Measurements from ENCODE around the gene ZRANB1.

Gene ZRANB1

GRCh38 chr10:125009661-125010161 lies 67.8 kb downstream of the ZRANB1 start:
- DNase-seq (ENCODE audit: low spot score) (peak; percentile 18), ATAC-seq (ENCODE audit: low read depth) (no peak)
- TF ChIP-seq CTCF (IDR thresholded peaks at IDR 0.05; ENCODE audit: poor library complexity, severe bottlenecking), result no peak
- no peaks in the 10 kb centered on the region for H3K27me3 ChIP-seq (ENCODE audit: insufficient read depth, poor library complexity, severe bottlenecking)
- no peaks in the 10 kb centered on the region for H3K9me3 ChIP-seq (ENCODE audit: severe bottlenecking)
- peak overlapping the region; percentile 80 for H3K27ac ChIP-seq (ENCODE audit: poor library complexity, severe bottlenecking)
- H3K4me1 ChIP-seq (ENCODE audit: insufficient read depth, poor library complexity, severe bottlenecking), result peaks cover 33% of the 10 kb centered on the region
- peaks cover 25% of the 10 kb centered on the region for H3K36me3 ChIP-seq (ENCODE audit: low read depth)
- H3K4me3 ChIP-seq (ENCODE audit: severe bottlenecking), result no peak overlapping the region

GRCh38 chr10:125010362-125010761 lies 68.4 kb downstream of the ZRANB1 start:
- Histone ChIP-seq H3K27ac (ENCODE audit: poor library complexity, severe bottlenecking) (peak overlapping the region; percentile 80), H3K9me3 (ENCODE audit: severe bottlenecking) (no peaks in the 10 kb centered on the region), H3K4me1 (ENCODE audit: insufficient read depth, poor library complexity, severe bottlenecking) (peaks cover 33% of the 10 kb centered on the region), H3K36me3 (ENCODE audit: low read depth) (peaks cover 18% of the 10 kb centered on the region), H3K27me3 (ENCODE audit: insufficient read depth, poor library complexity, severe bottlenecking) (no peaks in the 10 kb centered on the region), H3K4me3 (ENCODE audit: severe bottlenecking) (no peak overlapping the region)
- ATAC-seq (ENCODE audit: low read depth) (no peak), DNase-seq (ENCODE audit: low spot score) (no peak)
- TF ChIP-seq CTCF (IDR thresholded peaks at IDR 0.05; ENCODE audit: poor library complexity, severe bottlenecking), result no peak

- Histone ChIP-seq H3K9me3 (ENCODE audit: severe bottlenecking) (no peaks in the 10 kb centered on the region), H3K27me3 (ENCODE audit: insufficient read depth, poor library complexity, severe bottlenecking) (no peaks in the 10 kb centered on the region)
- no peak for DNase-seq (ENCODE audit: low spot score)
Observed at GRCh38 chr10:125011171-125011925, 69.4 kb downstream of the ZRANB1 start.

GRCh38 chr10:125011926-125012705 lies 70.2 kb downstream of the ZRANB1 start:
- DNase-seq (ENCODE audit: low spot score), result no peak
- Histone ChIP-seq H3K4me1 (ENCODE audit: insufficient read depth, poor library complexity, severe bottlenecking) (peaks cover 33% of the 10 kb centered on the region), H3K36me3 (ENCODE audit: low read depth) (peaks cover 20% of the 10 kb centered on the region), H3K4me3 (ENCODE audit: severe bottlenecking) (no peak overlapping the region), H3K9me3 (ENCODE audit: severe bottlenecking) (no peaks in the 10 kb centered on the region), H3K27ac (ENCODE audit: poor library complexity, severe bottlenecking) (peak overlapping the region; percentile 80), H3K27me3 (ENCODE audit: insufficient read depth, poor library complexity, severe bottlenecking) (no peaks in the 10 kb centered on the region)
- ATAC-seq (ENCODE audit: low read depth), result no peak
- no peak for TF ChIP-seq CTCF (IDR thresholded peaks at IDR 0.05; ENCODE audit: poor library complexity, severe bottlenecking)

More at GRCh38 chr10:125011171-125011925, 69.4 kb downstream of the ZRANB1 start:
- peaks cover 33% of the 10 kb centered on the region for H3K4me1 ChIP-seq (ENCODE audit: insufficient read depth, poor library complexity, severe bottlenecking)
- peaks cover 12% of the 10 kb centered on the region for H3K36me3 ChIP-seq (ENCODE audit: low read depth)
- TF ChIP-seq CTCF (IDR thresholded peaks at IDR 0.05; ENCODE audit: poor library complexity, severe bottlenecking), result no peak
- peak; percentile 19; the same call in 1 of the 3 replicates for ATAC-seq (ENCODE audit: low read depth)
- H3K4me3 ChIP-seq (ENCODE audit: severe bottlenecking), result no peak overlapping the region
- H3K27ac ChIP-seq (ENCODE audit: poor library complexity, severe bottlenecking), result peak overlapping the region; percentile 80
